HepG2 (cell line): Measurements from ENCODE around the gene RAB2B. TPM values are rescaled to one million over a fixed set of nuclear protein-coding genes. Genes with fewer than 3 reads are reported as not detected.

ENCODE experiments used
- CBX2 ChIP-seq, 2 experiments: fragments of 200-600 bp in 1 of 2; sonication (generic); formaldehyde crosslinking in 1 of 2; IDR thresholded peaks; 2 replicates each; pipeline versions ENCODE4 v1.7.0 to v1.8.1; 2018 to 2022; ENCODE audit warnings: low read depth in 2 of 2, low read length in 1 of 2, mild to moderate bottlenecking in 1 of 2, missing genetic modification reagents in 1 of 2
- CENPBD1 ChIP-seq: sonication (generic); formaldehyde crosslinking; IDR thresholded peaks from 2 replicates; pipeline ENCODE4 v1.8.0; 2022; ENCODE audit warnings: missing genetic modification reagents, low read depth, mild to moderate bottlenecking, borderline replicate concordance
- CREM ChIP-seq, 2 experiments: sonication (generic) in 1 of 2; formaldehyde crosslinking in 1 of 2; IDR thresholded peaks; 2 replicates each; pipeline versions ENCODE4 v1.4.0 to v1.6.1; 2016 to 2020; ENCODE audit warnings: antibody characterized with exemption in 1 of 2, mild to moderate bottlenecking in 1 of 2, missing genetic modification reagents in 1 of 2
- ELF1 ChIP-seq: sonication (generic); formaldehyde crosslinking; IDR thresholded peaks from 2 replicates; pipeline ENCODE4 v1.4.0; 2020; ENCODE audit warnings: missing genetic modification reagents
- HNRNPK ChIP-seq: fragments of 200-400 bp; formaldehyde crosslinking; IDR thresholded peaks from 2 replicates; pipeline ENCODE4 v1.6.1; 2018; ENCODE audit warnings: low read length, low read depth, moderate library complexity, mild to moderate bottlenecking; ENCODE audit not compliant: poor library complexity, severe bottlenecking
- KDM1A ChIP-seq: IDR thresholded peaks from 2 replicates; pipeline ENCODE4 v1.6.1; 2016; ENCODE audit warnings: missing compliant biosample characterization
- MXI1 ChIP-seq: IDR thresholded peaks from 3 replicates; pipeline ENCODE4 v1.6.1; 2012; ENCODE audit warnings: low read depth, low read length, inconsistent platforms, borderline replicate concordance
- NFE2L1 ChIP-seq: sonication (generic); formaldehyde crosslinking; IDR thresholded peaks from 2 replicates; pipeline ENCODE4 v1.4.0; 2020; ENCODE audit warnings: missing genetic modification reagents, mild to moderate bottlenecking, borderline replicate concordance
- NONO ChIP-seq, 2 experiments: fragments of 450-650 bp in 1 of 2; sonication (generic) in 1 of 2; formaldehyde crosslinking in 1 of 2; IDR thresholded peaks in 1 of 2; conservative IDR thresholded peaks in 1 of 2; 2 replicates each; pipeline versions ENCODE4 v1.6.1 to v1.8.0; 2017 to 2022; ENCODE audit warnings: mild to moderate bottlenecking in 1 of 2, missing genetic modification reagents in 1 of 2, moderate library complexity in 1 of 2
- SNRNP70 ChIP-seq: fragments of 200-400 bp; formaldehyde crosslinking; IDR thresholded peaks from 2 replicates; pipeline ENCODE4 v1.6.1; 2017; ENCODE audit warnings: mild to moderate bottlenecking, low read depth, low read length, moderate library complexity
- SOX13 ChIP-seq, 3 experiments: fragments of 450-650 bp in 1 of 3; sonication (generic) in 1 of 3; formaldehyde crosslinking in 1 of 3; IDR thresholded peaks in 2 of 3; conservative IDR thresholded peaks in 1 of 3; 2 replicates each; pipeline versions ENCODE4 v1.5.0 to v1.6.1; 2016 to 2020; ENCODE audit warnings: antibody characterized with exemption in 1 of 3, mild to moderate bottlenecking in 1 of 3, missing compliant biosample characterization in 1 of 3, missing genetic modification reagents in 1 of 3, moderate library complexity in 1 of 3
- U2AF1 ChIP-seq: fragments of 200-400 bp; formaldehyde crosslinking; optimal IDR thresholded peaks from 2 replicates; pipeline ENCODE3; 2017; ENCODE audit warnings: mild to moderate bottlenecking, low read depth, low read length
- XBP1 ChIP-seq: sonication (generic); formaldehyde crosslinking; IDR thresholded peaks from 2 replicates; pipeline ENCODE4 v1.5.0; 2020; ENCODE audit warnings: missing genetic modification reagents
- ZBTB49 ChIP-seq: sonication (generic); formaldehyde crosslinking; IDR thresholded peaks from 2 replicates; pipeline ENCODE4 v1.4.0; 2020; ENCODE audit warnings: missing genetic modification reagents, borderline replicate concordance
- ZNF234 ChIP-seq: sonication (generic); formaldehyde crosslinking; conservative IDR thresholded peaks from 2 replicates; pipeline ENCODE4 v1.5.1; 2020; ENCODE audit warnings: mild to moderate bottlenecking, missing genetic modification reagents
- ZNF775 ChIP-seq: sonication (generic); formaldehyde crosslinking; IDR thresholded peaks from 2 replicates; pipeline ENCODE4 v1.4.0; 2020; ENCODE audit warnings: missing genetic modification reagents, mild to moderate bottlenecking, moderate library complexity, borderline replicate concordance
- ZNF788 ChIP-seq: sonication (generic); formaldehyde crosslinking; IDR thresholded peaks from 2 replicates; pipeline ENCODE4 v1.5.0; 2020; ENCODE audit warnings: mild to moderate bottlenecking, missing genetic modification reagents, borderline replicate concordance
- polyA plus RNA-seq, 8 experiments: library from polyadenylated mRNA; depleted of rRNA in 3 of 8; stranded (reverse) in 7 of 8; unstranded in 1 of 8; fragments of >200 nt; fragmentation: Illumina TruSeq in 4 of 8; extraction: Trizol in 4 of 8; gene quantifications; 2 replicates each; pipeline versions ENCODE4 v1.2.1 to v1.2.3, GENCODE V29; 2011 to 2016; ENCODE audit warnings: low read depth in 4 of 8, missing spikeins in 1 of 8, mixed read lengths in 1 of 8; ENCODE audit not compliant: insufficient read depth in 1 of 8
- total RNA-seq, 5 experiments: library from RNA; depleted of rRNA; stranded (reverse); fragments of >200 nt; fragmentation: Illumina TruSeq; extraction: Trizol; gene quantifications; 2 replicates each; pipeline ENCODE4 v1.2.3, GENCODE V29; 2016; ENCODE audit warnings: low read depth in 1 of 5
- TF ChIP-seq, protein P1 (sequence below): sonication (generic); formaldehyde crosslinking; IDR thresholded peaks from 2 replicates; pipeline ENCODE4 v1.5.1; 2020; ENCODE audit warnings: missing genetic modification reagents, mild to moderate bottlenecking, borderline replicate concordance
- TF ChIP-seq, protein P2 (sequence below): sonication (generic); formaldehyde crosslinking; IDR thresholded peaks from 2 replicates; pipeline ENCODE4 v1.8.0; 2022; ENCODE audit warnings: missing genetic modification reagents, mild to moderate bottlenecking, moderate library complexity, borderline replicate concordance

RAB2B gene
- total and polyA plus RNA-seq, 2 of the 13 experiments (the other 11 are each of a cell fraction or from before 2014, with no cell fraction given) = 36.0 to 60.6 TPM

DNA sequence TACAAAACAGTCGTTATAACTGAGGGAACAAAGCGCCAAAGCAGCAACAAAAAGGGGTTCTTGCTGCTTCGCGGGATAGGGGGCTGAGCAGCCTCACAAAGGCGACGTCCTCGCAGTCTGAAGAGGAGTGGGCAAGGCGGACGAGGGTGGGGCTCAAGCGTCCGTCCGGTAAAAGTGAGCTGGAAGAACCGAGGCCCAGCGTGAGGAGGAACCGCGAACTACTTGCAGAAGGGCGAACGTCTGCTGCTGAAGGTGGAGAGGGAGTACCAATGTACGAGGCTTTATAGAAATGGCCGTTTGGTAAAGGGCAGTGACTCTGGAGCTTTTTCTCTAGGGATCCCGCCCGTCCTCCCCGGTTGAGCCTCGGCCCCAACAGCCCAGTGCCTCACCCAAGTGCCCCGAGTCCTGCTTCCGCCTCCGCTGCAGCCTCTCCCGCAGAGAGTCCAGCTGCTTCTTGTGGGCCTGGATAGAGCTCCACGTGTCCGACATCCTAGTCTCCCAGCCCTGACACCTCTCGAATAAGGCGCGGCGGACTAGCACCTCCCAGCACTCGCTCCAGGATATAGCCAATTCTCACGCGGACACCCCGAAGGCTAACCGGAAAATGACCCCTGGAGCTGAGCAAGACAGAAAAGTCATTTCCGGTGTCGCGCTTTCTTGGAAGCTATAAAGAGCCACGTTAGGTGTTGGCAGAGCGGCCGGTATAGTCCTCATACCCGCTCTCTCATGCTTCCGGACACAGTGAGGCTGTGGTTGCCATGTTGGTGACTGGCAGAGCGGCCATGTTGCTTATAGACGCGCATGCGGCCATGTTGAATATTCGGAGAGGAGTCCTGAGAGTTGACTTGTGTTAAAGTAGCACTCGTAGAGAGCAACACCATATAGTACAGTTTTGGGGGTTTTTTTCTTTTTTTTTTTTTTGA lies 34.2 kb upstream of the RAB2B start, which contains the start of gene METTL3 (continued):
- TF ChIP-seq, protein P1, sequence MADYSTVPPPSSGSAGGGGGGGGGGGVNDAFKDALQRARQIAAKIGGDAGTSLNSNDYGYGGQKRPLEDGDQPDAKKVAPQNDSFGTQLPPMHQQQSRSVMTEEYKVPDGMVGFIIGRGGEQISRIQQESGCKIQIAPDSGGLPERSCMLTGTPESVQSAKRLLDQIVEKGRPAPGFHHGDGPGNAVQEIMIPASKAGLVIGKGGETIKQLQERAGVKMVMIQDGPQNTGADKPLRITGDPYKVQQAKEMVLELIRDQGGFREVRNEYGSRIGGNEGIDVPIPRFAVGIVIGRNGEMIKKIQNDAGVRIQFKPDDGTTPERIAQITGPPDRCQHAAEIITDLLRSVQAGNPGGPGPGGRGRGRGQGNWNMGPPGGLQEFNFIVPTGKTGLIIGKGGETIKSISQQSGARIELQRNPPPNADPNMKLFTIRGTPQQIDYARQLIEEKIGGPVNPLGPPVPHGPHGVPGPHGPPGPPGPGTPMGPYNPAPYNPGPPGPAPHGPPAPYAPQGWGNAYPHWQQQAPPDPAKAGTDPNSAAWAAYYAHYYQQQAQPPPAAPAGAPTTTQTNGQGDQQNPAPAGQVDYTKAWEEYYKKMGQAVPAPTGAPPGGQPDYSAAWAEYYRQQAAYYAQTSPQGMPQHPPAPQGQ (CRISPR knock-in tag) = no peak; the same call in 1 of the 2 replicates
- TF ChIP-seq U2AF1 = peak; percentile 3
- TF ChIP-seq CBX2 (IDR thresholded peaks at IDR 0.05; ENCODE audit: low read depth, low read length) = no peak
- TF ChIP-seq CBX2 (CRISPR knock-in tag; IDR thresholded peaks at IDR 0.05; ENCODE audit: low read depth) = peak; percentile 94
- peak; percentile 95 for TF ChIP-seq ZNF788 (CRISPR knock-in tag)
- TF ChIP-seq XBP1 (CRISPR knock-in tag) = no peak
- no peak for TF ChIP-seq NFE2L1 (CRISPR knock-in tag)
- TF ChIP-seq MXI1 = peak; percentile 100
- no peak for TF ChIP-seq NONO (IDR thresholded peaks at IDR 0.05)
- peak; percentile 92 for TF ChIP-seq NONO (CRISPR knock-in tag; conservative IDR thresholded peaks at IDR 0.05)
- TF ChIP-seq CENPBD1 = 0 out of 2 replicates have a peak, but pooled peaks have one; percentile 28
- TF ChIP-seq, protein P2, sequence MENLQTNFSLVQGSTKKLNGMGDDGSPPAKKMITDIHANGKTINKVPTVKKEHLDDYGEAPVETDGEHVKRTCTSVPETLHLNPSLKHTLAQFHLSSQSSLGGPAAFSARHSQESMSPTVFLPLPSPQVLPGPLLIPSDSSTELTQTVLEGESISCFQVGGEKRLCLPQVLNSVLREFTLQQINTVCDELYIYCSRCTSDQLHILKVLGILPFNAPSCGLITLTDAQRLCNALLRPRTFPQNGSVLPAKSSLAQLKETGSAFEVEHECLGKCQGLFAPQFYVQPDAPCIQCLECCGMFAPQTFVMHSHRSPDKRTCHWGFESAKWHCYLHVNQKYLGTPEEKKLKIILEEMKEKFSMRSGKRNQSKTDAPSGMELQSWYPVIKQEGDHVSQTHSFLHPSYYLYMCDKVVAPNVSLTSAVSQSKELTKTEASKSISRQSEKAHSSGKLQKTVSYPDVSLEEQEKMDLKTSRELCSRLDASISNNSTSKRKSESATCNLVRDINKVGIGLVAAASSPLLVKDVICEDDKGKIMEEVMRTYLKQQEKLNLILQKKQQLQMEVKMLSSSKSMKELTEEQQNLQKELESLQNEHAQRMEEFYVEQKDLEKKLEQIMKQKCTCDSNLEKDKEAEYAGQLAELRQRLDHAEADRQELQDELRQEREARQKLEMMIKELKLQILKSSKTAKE (CRISPR knock-in tag) = no peak
- peak; percentile 30; the same call in 1 of the 2 replicates for TF ChIP-seq ZNF775 (CRISPR knock-in tag)
- TF ChIP-seq SNRNP70 = no peak
- 0 out of 2 replicates have a peak, but pooled peaks have one; percentile 41 for TF ChIP-seq KDM1A (CRISPR knock-in tag)
- TF ChIP-seq ZNF234 (CRISPR knock-in tag) = no peak
- no peak for TF ChIP-seq HNRNPK
- no peak for TF ChIP-seq SOX13 (IDR thresholded peaks at IDR 0.05)
- TF ChIP-seq SOX13 (CRISPR knock-in tag; conservative IDR thresholded peaks at IDR 0.05 in 1 of 2, IDR thresholded peaks at IDR 0.05 in 1 of 2) = peak in 1 of 2 experiments; percentile 65; a peak in 2 of 4 replicates
- TF ChIP-seq ZBTB49 (CRISPR knock-in tag) = peak; percentile 14; the same call in 1 of the 2 replicates
- peak; percentile 99 for TF ChIP-seq CREM (IDR thresholded peaks at IDR 0.05)
- no peak for TF ChIP-seq CREM (CRISPR knock-in tag; IDR thresholded peaks at IDR 0.05)
- peak; percentile 96 for TF ChIP-seq ELF1 (CRISPR knock-in tag)
